ENCODE measurements around the gene CYTH3.

DNA sequence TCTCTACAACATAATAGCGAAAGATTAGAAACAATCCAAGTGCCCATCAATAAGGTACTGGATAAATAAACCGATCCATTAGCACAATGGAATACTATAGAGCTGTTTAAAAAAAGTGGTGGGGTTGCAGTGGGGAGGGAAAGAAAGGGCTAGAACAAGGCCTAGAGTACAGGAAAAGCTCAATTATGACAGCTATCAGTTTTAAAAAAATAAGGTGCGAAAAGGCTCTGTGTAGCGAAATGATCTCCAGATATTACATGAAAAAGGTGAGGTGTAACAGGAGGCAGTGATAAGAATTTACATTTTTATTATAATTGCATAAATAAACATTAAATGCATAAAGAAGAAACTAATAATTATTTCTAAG lies 30.8 kb downstream of the CYTH3 start:
- TF ChIP-seq, protein P1, sequence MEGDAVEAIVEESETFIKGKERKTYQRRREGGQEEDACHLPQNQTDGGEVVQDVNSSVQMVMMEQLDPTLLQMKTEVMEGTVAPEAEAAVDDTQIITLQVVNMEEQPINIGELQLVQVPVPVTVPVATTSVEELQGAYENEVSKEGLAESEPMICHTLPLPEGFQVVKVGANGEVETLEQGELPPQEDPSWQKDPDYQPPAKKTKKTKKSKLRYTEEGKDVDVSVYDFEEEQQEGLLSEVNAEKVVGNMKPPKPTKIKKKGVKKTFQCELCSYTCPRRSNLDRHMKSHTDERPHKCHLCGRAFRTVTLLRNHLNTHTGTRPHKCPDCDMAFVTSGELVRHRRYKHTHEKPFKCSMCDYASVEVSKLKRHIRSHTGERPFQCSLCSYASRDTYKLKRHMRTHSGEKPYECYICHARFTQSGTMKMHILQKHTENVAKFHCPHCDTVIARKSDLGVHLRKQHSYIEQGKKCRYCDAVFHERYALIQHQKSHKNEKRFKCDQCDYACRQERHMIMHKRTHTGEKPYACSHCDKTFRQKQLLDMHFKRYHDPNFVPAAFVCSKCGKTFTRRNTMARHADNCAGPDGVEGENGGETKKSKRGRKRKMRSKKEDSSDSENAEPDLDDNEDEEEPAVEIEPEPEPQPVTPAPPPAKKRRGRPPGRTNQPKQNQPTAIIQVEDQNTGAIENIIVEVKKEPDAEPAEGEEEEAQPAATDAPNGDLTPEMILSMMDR (IDR thresholded peaks at IDR 0.05): no peak
- TF ChIP-seq POLR2AphosphoS5 (IDR thresholded peaks at IDR 0.05): no peak
- no peak for TF ChIP-seq POLR2A (IDR thresholded peaks at IDR 0.05)

Data from prostate gland (tissue), 2 donors.